ELR (cell line): Measurements from ENCODE around the gene ZBP1.
A peak's percentile ranks its signal among the peaks of the same experiment; 100 is the strongest.

ENCODE experiments used
- DNase-seq: peaks from one replicate; pipeline ENCODE4 v3.0.0-alpha.2; 2015; ENCODE audit warnings: low read depth

Gene ZBP1

GRCh38 chr20:57618091-57618763 lies 2.0 kb downstream of the ZBP1 start:
- peak; percentile 49 for DNase-seq

GRCh38 chr20:57617079-57617795 lies 3.0 kb downstream of the ZBP1 start:
- no peak for DNase-seq

GRCh38 chr20:57616143-57616951 lies 3.9 kb downstream of the ZBP1 start:
- DNase-seq, result no peak

GRCh38 chr20:57615445-57615811 lies 4.8 kb downstream of the ZBP1 start:
- no peak for DNase-seq

GRCh38 chr20:57614490-57615444 lies 5.5 kb downstream of the ZBP1 start:
- no peak for DNase-seq

- DNase-seq, result no peak
Observed at GRCh38 chr20:57613481-57613921, 6.7 kb downstream of the ZBP1 start.

GRCh38 chr20:57612916-57613315 lies 7.3 kb downstream of the ZBP1 start:
- DNase-seq, result no peak

GRCh38 chr20:57612436-57612835 lies 7.8 kb downstream of the ZBP1 start:
- DNase-seq, result no peak

GRCh38 chr20:57611586-57612311 lies 8.5 kb downstream of the ZBP1 start:
- no peak for DNase-seq

GRCh38 chr20:57610261-57610952 lies 9.8 kb downstream of the ZBP1 start:
- no peak for DNase-seq

- DNase-seq, result no peak
Observed at GRCh38 chr20:57609842-57610167, 10.4 kb downstream of the ZBP1 start.

- DNase-seq, result no peak
Observed at GRCh38 chr20:57609086-57609841, 11.0 kb downstream of the ZBP1 start.

GRCh38 chr20:57608516-57608915 lies 11.7 kb downstream of the ZBP1 start:
- no peak for DNase-seq

GRCh38 chr20:57605878-57606277 lies 14.3 kb downstream of the ZBP1 start:
- no peak for DNase-seq

GRCh38 chr20:57605045-57605444 lies 15.2 kb downstream of the ZBP1 start:
- DNase-seq, result no peak

GRCh38 chr20:57603120-57603519 lies 17.1 kb downstream of the ZBP1 start:
- no peak for DNase-seq

- no peak for DNase-seq
Observed at GRCh38 chr20:57601737-57602136, 18.5 kb downstream of the ZBP1 start.

- peak; percentile 68 for DNase-seq
Observed at GRCh38 chr20:57601211-57601570, 19.0 kb downstream of the ZBP1 start.

- DNase-seq, result peak; percentile 48
Observed at GRCh38 chr20:57600320-57601210, 19.7 kb downstream of the ZBP1 start.
